ENCODE results near the gene FIBCD1.

FIBCD1 gene

GRCh38 chr9:130854835-130855234 lies 84.2 kb downstream of the FIBCD1 start:
- no peak for DNase-seq

DNA sequence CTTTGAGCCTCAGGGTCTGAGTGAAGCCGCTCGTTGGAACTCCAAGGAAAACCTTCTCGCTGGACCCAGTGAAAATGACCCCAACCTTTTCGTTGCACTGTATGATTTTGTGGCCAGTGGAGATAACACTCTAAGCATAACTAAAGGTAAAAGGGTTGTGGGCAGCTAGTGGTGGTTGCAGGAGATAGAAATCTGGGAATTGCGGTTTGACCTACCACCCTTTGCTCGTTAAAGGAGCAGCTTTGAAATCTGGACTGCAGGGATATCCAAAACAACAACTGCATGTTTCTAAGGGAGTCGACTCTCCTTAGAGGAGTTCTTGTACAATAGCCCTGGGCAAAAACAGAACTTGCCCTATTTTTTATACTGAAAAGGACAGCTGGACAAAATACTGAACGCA lies 85.0 kb downstream of the FIBCD1 start:
- DNase-seq, result no peak

- no peak for DNase-seq
These were observed 86.2 kb downstream of the FIBCD1 start for GRCh38 chr9:130852801-130853200.
